GM04503 (cell line): ENCODE results near the gene CYP4Z1.
"Not testable (repeated sequence)": the region's sequence is repeated elsewhere in the genome, so short reads cannot be mapped to it uniquely, and the experiment has no call there.

ENCODE experiments used
- DNase-seq: peaks from one replicate; pipeline ENCODE4 v3.0.0-alpha.2; 2012; ENCODE audit warnings: low read depth

CYP4Z1 gene

GRCh38 chr1:47128221-47128620, 61.2 kb downstream of the CYP4Z1 start:
- DNase-seq, result no peak

- not testable (repeated sequence) for DNase-seq
Observed at GRCh38 chr1:47128854-47129253, 61.8 kb downstream of the CYP4Z1 start.

GRCh38 chr1:47129489-47130230, 62.6 kb downstream of the CYP4Z1 start:
- not testable (repeated sequence) for DNase-seq

GRCh38 chr1:47132665-47133064, 65.6 kb downstream of the CYP4Z1 start:
- DNase-seq, result not testable (repeated sequence)

- DNase-seq, result no peak
Observed at GRCh38 chr1:47137198-47137597, 70.2 kb downstream of the CYP4Z1 start, which contains the start of gene CYP4A22. Gene CYP4A22 (plus strand): TSS chr1:47137441. CDS start chr1:47137486, 45 bp downstream.

GRCh38 chr1:47137925-47138615, 71.0 kb downstream of the CYP4Z1 start:
- DNase-seq, result no peak

- not testable (repeated sequence) for DNase-seq
Observed at GRCh38 chr1:47140358-47140757, 73.3 kb downstream of the CYP4Z1 start.

GRCh38 chr1:47143654-47144053, 76.6 kb downstream of the CYP4Z1 start:
- not testable (repeated sequence) for DNase-seq

GRCh38 chr1:47146495-47146894, 79.5 kb downstream of the CYP4Z1 start:
- not testable (repeated sequence) for DNase-seq

- DNase-seq, result no peak
Observed at GRCh38 chr1:47147047-47147785, 80.2 kb downstream of the CYP4Z1 start.

GRCh38 chr1:47149162-47149561, 82.1 kb downstream of the CYP4Z1 start:
- not testable (repeated sequence) for DNase-seq

- not testable (repeated sequence) for DNase-seq
Observed at GRCh38 chr1:47156457-47156856, 89.4 kb downstream of the CYP4Z1 start.

GRCh38 chr1:47157957-47158356, 90.9 kb downstream of the CYP4Z1 start:
- DNase-seq, result not testable (repeated sequence)

- no peak for DNase-seq
Observed at GRCh38 chr1:47160716-47161115, 93.7 kb downstream of the CYP4Z1 start.

- no peak for DNase-seq
Observed at GRCh38 chr1:47161298-47162040, 94.4 kb downstream of the CYP4Z1 start.

- DNase-seq, result no peak
Observed at GRCh38 chr1:47164552-47164951, 97.5 kb downstream of the CYP4Z1 start.
